Islet precursor cell (in vitro differentiated cells): ENCODE measurements around the gene AGAP9.
"Not testable (repeated sequence)": the region's sequence is repeated elsewhere in the genome, so short reads cannot be mapped to it uniquely, and the experiment has no call there.

Experiments
- DNase-seq: peaks from one replicate; pipeline ENCODE4 v3.0.0-alpha.2; 2018

Gene AGAP9

DNA sequence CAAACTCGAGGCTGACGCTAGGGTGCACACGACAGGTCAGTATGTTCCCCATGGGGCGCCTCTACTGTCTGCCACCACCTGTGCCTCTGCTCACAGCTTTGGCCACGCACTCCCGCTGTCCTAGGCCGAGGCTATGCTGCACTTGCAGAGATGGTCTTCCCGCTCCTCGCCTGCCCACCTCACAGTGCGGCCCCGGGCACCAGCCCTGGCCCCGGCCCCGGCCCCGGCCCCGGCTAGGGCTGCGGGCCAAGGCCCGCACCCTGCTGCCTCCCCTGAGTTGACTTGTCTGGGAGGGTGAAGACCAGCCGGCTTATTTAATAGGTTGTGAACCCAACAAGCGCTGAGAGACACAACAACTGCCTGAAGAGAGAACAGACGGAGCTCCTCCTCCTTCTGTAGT is at the start of gene AGAP9:
TSS of gene AGAP9 (minus strand) at position 164 of the 400 bp plus-strand sequence. CDS start at position 52, 112 bp downstream.
- DNase-seq = not testable (repeated sequence)

GRCh38 chr10:47571138-47571912 is 47.9 kb upstream of the AGAP9 start:
- not testable (repeated sequence) for DNase-seq

- not testable (repeated sequence) for DNase-seq
Observed at GRCh38 chr10:47566757-47567156, 43.3 kb upstream of the AGAP9 start.

- not testable (repeated sequence) for DNase-seq
Observed at GRCh38 chr10:47566108-47566699, 42.8 kb upstream of the AGAP9 start.

DNA sequence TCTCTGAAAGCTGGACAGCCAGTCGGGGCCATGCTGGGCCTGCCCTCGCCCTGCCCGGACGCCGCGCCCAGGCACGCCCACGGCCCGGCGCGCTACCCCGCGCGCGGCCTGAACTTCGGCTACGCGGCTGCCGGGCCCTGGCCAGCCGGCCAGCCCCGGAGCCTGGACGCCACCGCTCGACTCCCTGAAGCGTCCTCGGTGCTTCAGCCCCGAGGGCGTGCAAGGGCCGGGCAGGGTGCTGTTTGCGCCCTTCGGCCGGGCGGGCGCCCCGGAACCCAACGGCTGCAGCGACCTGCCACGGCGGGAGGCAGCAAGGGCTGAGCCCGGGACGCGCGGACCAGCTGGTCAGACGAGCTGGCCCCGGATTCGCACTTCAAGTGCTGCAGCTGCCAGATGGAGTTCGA is 42.1 kb upstream of the AGAP9 start:
- DNase-seq = not testable (repeated sequence)

- not testable (repeated sequence) for DNase-seq
Observed at GRCh38 chr10:47564953-47565352, 41.5 kb upstream of the AGAP9 start.

- DNase-seq = not testable (repeated sequence)
Observed at GRCh38 chr10:47564318-47564717, 40.9 kb upstream of the AGAP9 start.

- peak; percentile 22 for DNase-seq
Observed at GRCh38 chr10:47560452-47560851, 37.0 kb upstream of the AGAP9 start.

GRCh38 chr10:47559718-47560308 is 36.4 kb upstream of the AGAP9 start:
- DNase-seq = not testable (repeated sequence)

GRCh38 chr10:47558109-47558508 is 34.7 kb upstream of the AGAP9 start:
- not testable (repeated sequence) for DNase-seq

- DNase-seq = not testable (repeated sequence)
Observed at GRCh38 chr10:47557616-47558015, 34.2 kb upstream of the AGAP9 start.

DNA sequence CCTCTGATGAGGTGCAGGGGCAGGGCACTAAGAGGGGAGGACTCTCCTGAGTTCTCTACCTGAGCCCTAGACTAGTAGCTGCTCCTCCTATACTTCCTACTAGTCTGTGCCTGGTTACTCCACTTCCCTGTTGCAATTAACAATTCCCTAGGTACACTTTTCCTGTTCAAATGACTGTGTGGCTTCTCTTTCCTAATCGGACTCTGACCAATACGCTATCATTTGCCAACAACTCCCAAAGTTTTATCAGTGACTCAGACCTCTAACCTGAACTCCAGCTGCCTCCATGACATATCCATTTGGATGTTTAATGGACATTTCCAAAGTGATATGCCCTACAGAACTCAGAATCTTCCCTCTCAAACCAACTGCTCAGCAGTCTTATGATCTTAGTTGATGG is 31.9 kb upstream of the AGAP9 start:
- DNase-seq = not testable (repeated sequence)

DNA sequence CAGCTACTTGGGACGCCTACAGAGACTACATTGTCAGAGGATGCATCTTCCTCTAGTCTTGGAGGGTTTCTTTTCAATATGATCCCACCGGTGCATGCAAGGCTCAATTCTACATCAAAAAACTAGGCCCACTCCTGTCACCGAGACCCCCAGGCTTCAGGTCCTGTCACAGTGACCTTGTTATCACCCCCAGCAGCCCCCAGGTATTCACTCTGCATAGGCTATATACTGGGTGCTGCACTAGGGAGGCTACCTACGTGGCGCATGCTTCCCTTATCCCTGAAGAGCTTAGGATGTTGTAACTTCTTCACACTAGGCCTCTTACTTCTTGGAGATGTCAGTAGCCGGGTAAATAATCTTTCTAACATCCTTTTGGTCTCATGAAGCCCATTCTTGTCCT is 31.1 kb upstream of the AGAP9 start:
- DNase-seq = not testable (repeated sequence)

GRCh38 chr10:47553860-47554247 is 30.4 kb upstream of the AGAP9 start:
- DNase-seq = not testable (repeated sequence)

GRCh38 chr10:47553214-47553859 is 29.9 kb upstream of the AGAP9 start:
- DNase-seq = peak; percentile 97

GRCh38 chr10:47552719-47553118 is 29.3 kb upstream of the AGAP9 start:
- DNase-seq = peak; percentile 54

GRCh38 chr10:47547286-47547685 is 23.8 kb upstream of the AGAP9 start:
- DNase-seq = not testable (repeated sequence)

DNA sequence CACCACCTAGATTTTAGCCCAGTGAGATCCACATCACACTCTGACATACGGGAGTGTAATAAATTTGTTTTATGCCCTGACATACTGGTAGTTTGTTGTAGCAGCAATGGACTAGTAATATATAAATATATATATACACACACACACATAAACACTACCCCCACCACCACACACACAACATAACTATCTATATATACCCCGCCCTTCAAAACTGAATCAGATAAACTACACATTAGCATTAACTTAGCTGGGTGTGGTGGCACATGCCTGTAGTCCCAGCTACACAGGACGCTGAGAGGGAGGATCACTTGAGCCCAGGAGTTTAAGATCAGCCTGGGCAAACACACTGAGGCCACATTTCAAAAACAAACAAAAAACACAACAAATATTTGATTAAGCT is 13.0 kb upstream of the AGAP9 start:
- not testable (repeated sequence) for DNase-seq

GRCh38 chr10:47502313-47502712 is 21.1 kb downstream of the AGAP9 start:
- DNase-seq = not testable (repeated sequence)

GRCh38 chr10:47494226-47494625 is 29.2 kb downstream of the AGAP9 start:
- not testable (repeated sequence) for DNase-seq

GRCh38 chr10:47491600-47491999 is 31.8 kb downstream of the AGAP9 start, which contains the start of gene FAM25G:
FAM25G (minus strand) TSS chr10:47491700; CDS start chr10:47491674, 26 bp downstream.
- not testable (repeated sequence) for DNase-seq

GRCh38 chr10:47489630-47490029 is 33.8 kb downstream of the AGAP9 start:
- not testable (repeated sequence) for DNase-seq

DNA sequence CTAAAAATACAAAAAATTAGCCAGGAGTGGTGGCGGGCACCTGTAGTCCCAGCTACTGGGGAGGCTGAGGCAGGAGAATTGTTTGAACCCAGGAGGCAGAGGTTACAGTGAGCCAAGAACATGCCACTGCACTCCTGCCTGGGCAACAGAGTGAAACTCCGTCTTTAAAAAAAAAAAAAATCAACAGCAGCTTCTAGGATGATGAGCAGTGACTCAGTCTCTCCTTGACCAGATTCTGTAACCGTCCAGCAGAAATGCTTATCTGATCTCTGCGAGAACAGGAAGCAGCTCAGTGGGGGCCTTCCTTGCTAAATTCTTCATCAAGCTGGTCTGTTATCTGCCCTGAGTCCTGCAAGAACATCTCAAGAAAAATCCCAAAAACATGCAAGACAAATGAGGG is 37.5 kb downstream of the AGAP9 start:
- peak; percentile 50 for DNase-seq
